ENCODE data around the gene RBM20.
"Not testable (repeated sequence)": the region's sequence is repeated elsewhere in the genome, so short reads cannot be mapped to it uniquely, and the experiment has no call there.

Gene RBM20
- 0.75 reads per million for total RNA-seq

GRCh38 chr10:110643653-110644597, at the start of gene RBM20:
Gene RBM20, plus strand, starts transcription at chr10:110644336. Its CDS starts 119 bp downstream, at chr10:110644455.
- no peak for DNase-seq

GRCh38 chr10:110597476-110597875, 46.7 kb upstream of the RBM20 start:
- no peak for DNase-seq

- no peak for DNase-seq
Observed at GRCh38 chr10:110600487-110601101, 43.5 kb upstream of the RBM20 start.

GRCh38 chr10:110601581-110601980, 42.6 kb upstream of the RBM20 start:
- DNase-seq, result no peak

GRCh38 chr10:110608087-110608486, 36.0 kb upstream of the RBM20 start:
- no peak for DNase-seq

- no peak for DNase-seq
Observed at GRCh38 chr10:110609605-110610004, 34.5 kb upstream of the RBM20 start.

- peak; percentile 43 for DNase-seq
Observed at GRCh38 chr10:110610308-110610774, 33.8 kb upstream of the RBM20 start.

- DNase-seq, result not testable (repeated sequence)
Observed at GRCh38 chr10:110610781-110611180, 33.4 kb upstream of the RBM20 start.

GRCh38 chr10:110612087-110612486, 32.0 kb upstream of the RBM20 start:
- no peak for DNase-seq

- no peak for DNase-seq
Observed at GRCh38 chr10:110612629-110613028, 31.5 kb upstream of the RBM20 start.

- no peak for DNase-seq
Observed at GRCh38 chr10:110613341-110613995, 30.7 kb upstream of the RBM20 start.

- no peak for DNase-seq
Observed at GRCh38 chr10:110613996-110614495, 30.1 kb upstream of the RBM20 start.

- no peak for DNase-seq
Observed at GRCh38 chr10:110615057-110615747, 28.9 kb upstream of the RBM20 start.

- no peak for DNase-seq
Observed at GRCh38 chr10:110616493-110617033, 27.6 kb upstream of the RBM20 start.

GRCh38 chr10:110617425-110618229, 26.5 kb upstream of the RBM20 start:
- DNase-seq, result no peak

GRCh38 chr10:110618230-110618610, 25.9 kb upstream of the RBM20 start:
- DNase-seq, result no peak

- no peak for DNase-seq
Observed at GRCh38 chr10:110619514-110620397, 24.4 kb upstream of the RBM20 start.

- DNase-seq, result no peak
Observed at GRCh38 chr10:110620398-110620719, 23.8 kb upstream of the RBM20 start.

- DNase-seq, result not testable (repeated sequence)
Observed at GRCh38 chr10:110623316-110623715, 20.8 kb upstream of the RBM20 start.

GRCh38 chr10:110625356-110625894, 18.7 kb upstream of the RBM20 start:
- no peak for DNase-seq
